ENCODE results near the gene KIF3A.

DNA sequence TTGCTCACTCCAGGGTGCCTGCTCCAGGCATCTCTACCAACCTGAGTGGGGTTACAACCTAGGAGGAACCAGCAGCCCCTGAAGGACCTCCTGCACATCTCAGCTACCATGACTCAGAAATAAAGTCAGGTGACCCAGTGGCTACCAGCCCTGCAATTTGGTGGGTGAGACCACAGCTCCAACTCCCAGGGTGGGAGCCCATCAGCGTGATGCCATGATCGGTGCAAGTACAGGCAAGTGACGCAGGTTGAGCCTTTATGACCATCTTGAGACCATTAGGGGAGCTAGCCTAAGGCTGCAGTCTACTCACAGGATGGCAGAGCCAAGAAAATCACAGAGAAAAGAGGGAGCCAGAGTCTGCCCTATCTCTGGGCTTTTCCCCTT lies 31.1 kb upstream of the KIF3A start:
- TF ChIP-seq, protein P1, sequence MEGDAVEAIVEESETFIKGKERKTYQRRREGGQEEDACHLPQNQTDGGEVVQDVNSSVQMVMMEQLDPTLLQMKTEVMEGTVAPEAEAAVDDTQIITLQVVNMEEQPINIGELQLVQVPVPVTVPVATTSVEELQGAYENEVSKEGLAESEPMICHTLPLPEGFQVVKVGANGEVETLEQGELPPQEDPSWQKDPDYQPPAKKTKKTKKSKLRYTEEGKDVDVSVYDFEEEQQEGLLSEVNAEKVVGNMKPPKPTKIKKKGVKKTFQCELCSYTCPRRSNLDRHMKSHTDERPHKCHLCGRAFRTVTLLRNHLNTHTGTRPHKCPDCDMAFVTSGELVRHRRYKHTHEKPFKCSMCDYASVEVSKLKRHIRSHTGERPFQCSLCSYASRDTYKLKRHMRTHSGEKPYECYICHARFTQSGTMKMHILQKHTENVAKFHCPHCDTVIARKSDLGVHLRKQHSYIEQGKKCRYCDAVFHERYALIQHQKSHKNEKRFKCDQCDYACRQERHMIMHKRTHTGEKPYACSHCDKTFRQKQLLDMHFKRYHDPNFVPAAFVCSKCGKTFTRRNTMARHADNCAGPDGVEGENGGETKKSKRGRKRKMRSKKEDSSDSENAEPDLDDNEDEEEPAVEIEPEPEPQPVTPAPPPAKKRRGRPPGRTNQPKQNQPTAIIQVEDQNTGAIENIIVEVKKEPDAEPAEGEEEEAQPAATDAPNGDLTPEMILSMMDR (conservative IDR thresholded peaks at IDR 0.05; ENCODE audit: low read length), result no peak
- no peak for TF ChIP-seq EZH2phosphoT487 (IDR thresholded peaks at IDR 0.05; ENCODE audit: borderline replicate concordance)
